Measurements from ENCODE around the gene GPANK1. TPM values are rescaled to one million over a fixed set of nuclear protein-coding genes. Genes with fewer than 3 reads are reported as not detected.

GPANK1 gene
- total RNA-seq: 14.0 and 14.4 TPM in 2 replicates

GRCh38 chr6:31664790-31665500, at the start of gene GPANK1:
TSS of gene GPANK1 (minus strand) at chr6:31664997. CDS start at chr6:31664478, 519 bp downstream.

GRCh38 chr6:31706599-31706998, 41.8 kb upstream of the GPANK1 start, which contains the start of gene LY6G6F:
TSS of gene LY6G6F (plus strand) at chr6:31706866. CDS start at chr6:31706907, 41 bp downstream.

GRCh38 chr6:31702819-31703716, 38.3 kb upstream of the GPANK1 start, which contains the start of gene ABHD16A:
TSS of gene ABHD16A (minus strand) at chr6:31703324. CDS start at chr6:31703281, 43 bp downstream.

GRCh38 chr6:31680226-31681134, 15.7 kb upstream of the GPANK1 start, which contains the start of gene LY6G5C:
TSS of gene LY6G5C (minus strand) at chr6:31681067. CDS start at chr6:31680373, 694 bp downstream.

GRCh38 chr6:31669676-31670075, 4.9 kb upstream of the GPANK1 start, which contains the start of gene LY6G5B:
TSS of gene LY6G5B (plus strand) at chr6:31669976. CDS start at chr6:31670951, 975 bp downstream.

GRCh38 chr6:31665501-31666336, 922 bp upstream of the GPANK1 start, which contains the start of gene CSNK2B:
TSS of gene CSNK2B (plus strand) at chr6:31666080. CDS start at chr6:31666832, 752 bp downstream.

GRCh38 chr6:31660381-31661261, 4.2 kb downstream of the GPANK1 start, which contains the start of gene C6orf47:
TSS of gene C6orf47 (minus strand) at chr6:31660778. CDS start at chr6:31659947, 831 bp downstream.

GRCh38 chr6:31655349-31656237, 9.2 kb downstream of the GPANK1 start, which contains the start of gene APOM:
TSS of gene APOM (plus strand) at chr6:31655894. CDS start at chr6:31655967, 73 bp downstream.

GRCh38 chr6:31620586-31621319, 44.0 kb downstream of the GPANK1 start, which contains the start of gene PRRC2A:
TSS of gene PRRC2A (plus strand) at chr6:31620715. CDS start at chr6:31622790, 2,075 bp downstream.

GRCh38 chr6:31614684-31615578, 49.9 kb downstream of the GPANK1 start, which contains the start of gene AIF1:
TSS of gene AIF1 (plus strand) at chr6:31615234. CDS start at chr6:31615330, 96 bp downstream.

Other genes with a start within 250 kb of the GPANK1 start
- 22.4 and 24.2 TPM in 2 replicates for gene MICB, start 166.9 kb downstream of the GPANK1 start, total RNA-seq
- gene MCCD1, start 136.0 kb downstream of the GPANK1 start, total RNA-seq: not detected in 2 replicates
- gene DDX39B, start 123.0 kb downstream of the GPANK1 start, total RNA-seq: 498 and 551 TPM in 2 replicates
- 1.2 and 2.7 TPM in 2 replicates for gene ATP6V1G2, start 118.4 kb downstream of the GPANK1 start, total RNA-seq
- gene NFKBIL1, start 117.4 kb downstream of the GPANK1 start, total RNA-seq: 17.7 and 19.9 TPM in 2 replicates
- gene LTA, start 92.7 kb downstream of the GPANK1 start, total RNA-seq: not detected in 2 replicates
- gene TNF, start 89.4 kb downstream of the GPANK1 start, total RNA-seq: not detected in 2 replicates
- not detected in 2 replicates for gene LTB, start 82.6 kb downstream of the GPANK1 start, total RNA-seq
- gene LST1, start 78.7 kb downstream of the GPANK1 start, total RNA-seq: not detected in 2 replicates
- gene NCR3, start 72.0 kb downstream of the GPANK1 start, total RNA-seq: not detected in 2 replicates
- gene AIF1, start 49.8 kb downstream of the GPANK1 start, total RNA-seq: 0.15 TPM in 1 of 2 replicates, not detected in the other
- 103 and 107 TPM in 2 replicates for gene PRRC2A, start 44.3 kb downstream of the GPANK1 start, total RNA-seq
- 265 and 271 TPM in 2 replicates for gene BAG6, start 12.3 kb downstream of the GPANK1 start, total RNA-seq
- gene APOM, start 9.1 kb downstream of the GPANK1 start, total RNA-seq: 2.9 and 3.6 TPM in 2 replicates
- gene C6orf47, start 4.2 kb downstream of the GPANK1 start, total RNA-seq: 15.6 and 17.7 TPM in 2 replicates
- gene CSNK2B, start 1.1 kb upstream of the GPANK1 start, total RNA-seq: 316 and 357 TPM in 2 replicates
- gene LY6G5B, start 5.0 kb upstream of the GPANK1 start, total RNA-seq: 0.84 and 1.3 TPM in 2 replicates
- gene LY6G5C, start 16.1 kb upstream of the GPANK1 start, total RNA-seq: 1.0 and 2.2 TPM in 2 replicates
- 23.5 and 25.1 TPM in 2 replicates for gene ABHD16A, start 38.3 kb upstream of the GPANK1 start, total RNA-seq
- not detected in 2 replicates for gene LY6G6F, start 41.9 kb upstream of the GPANK1 start, total RNA-seq
- not detected in 2 replicates for gene LY6G6D, start 50.4 kb upstream of the GPANK1 start, total RNA-seq
- not detected in 2 replicates for gene LY6G6C, start 56.7 kb upstream of the GPANK1 start, total RNA-seq
- not detected in 2 replicates for gene MPIG6B, start 58.4 kb upstream of the GPANK1 start, total RNA-seq
- gene DDAH2, start 64.3 kb upstream of the GPANK1 start, total RNA-seq: 56.0 and 63.8 TPM in 2 replicates
- 974 and 1,027 TPM in 2 replicates for gene CLIC1, start 71.5 kb upstream of the GPANK1 start, total RNA-seq
- gene MSH5, start 75.0 kb upstream of the GPANK1 start, total RNA-seq: 10.9 and 15.5 TPM in 2 replicates
- 3.2 and 5.8 TPM in 2 replicates for gene SAPCD1, start 97.7 kb upstream of the GPANK1 start, total RNA-seq
- gene VWA7, start 112.3 kb upstream of the GPANK1 start, total RNA-seq: 0.45 and 0.67 TPM in 2 replicates
- gene VARS1, start 130.8 kb upstream of the GPANK1 start, total RNA-seq: 90.6 and 111 TPM in 2 replicates
- gene LSM2, start 142.0 kb upstream of the GPANK1 start, total RNA-seq: 133 and 134 TPM in 2 replicates
- 0.30 and 0.50 TPM in 2 replicates for gene HSPA1L, start 150.3 kb upstream of the GPANK1 start, total RNA-seq
- 56.3 and 60.4 TPM in 2 replicates for gene HSPA1A, start 150.5 kb upstream of the GPANK1 start, total RNA-seq
- gene HSPA1B, start 162.7 kb upstream of the GPANK1 start, total RNA-seq: 112 and 118 TPM in 2 replicates
- gene NEU1, start 197.8 kb upstream of the GPANK1 start, total RNA-seq: 53.8 and 61.4 TPM in 2 replicates
- gene SLC44A4, start 214.0 kb upstream of the GPANK1 start, total RNA-seq: 0.45 TPM in 1 of 2 replicates, not detected in the other
- gene EHMT2, start 232.7 kb upstream of the GPANK1 start, total RNA-seq: 38.7 and 39.8 TPM in 2 replicates
- gene ZBTB12, start 237.1 kb upstream of the GPANK1 start, total RNA-seq: 3.0 and 3.3 TPM in 2 replicates